Liver (tissue), 3 donors: ENCODE measurements around the gene WBP1.

Experiments
- ATF3 ChIP-seq: IDR thresholded peaks from 2 replicates; pipeline ENCODE4 v1.6.1; 2016; ENCODE audit warnings: antibody characterized with exemption
- CTCF ChIP-seq: fragments of 150-350 bp; IDR thresholded peaks from 2 replicates; pipeline ENCODE4 v1.5.1; 2017; ENCODE audit warnings: improper control_type of control experiment, low read depth, low read length; ENCODE audit not compliant: missing input control
- EGR1 ChIP-seq, 2 donors: IDR thresholded peaks; 2 replicates each; pipeline ENCODE4 v1.6.1; 2016 to 2018; ENCODE audit warnings: antibody characterized with exemption in 2 of 2, low read depth in 2 of 2
- FOXA1 ChIP-seq: IDR thresholded peaks from 2 replicates; pipeline ENCODE4 v1.6.1; 2016; ENCODE audit warnings: antibody characterized with exemption
- GABPA ChIP-seq, 2 donors: IDR thresholded peaks in 1 of 2; conservative IDR thresholded peaks in 1 of 2; 2 replicates each; pipeline ENCODE4 v1.6.1; 2016; ENCODE audit warnings: antibody characterized with exemption in 2 of 2, mild to moderate bottlenecking in 1 of 2, moderate library complexity in 1 of 2
- MAX ChIP-seq: IDR thresholded peaks from 2 replicates; pipeline ENCODE4 v1.6.1; 2016; ENCODE audit warnings: antibody characterized with exemption
- RAD21 ChIP-seq, 2 donors: IDR thresholded peaks; 2 replicates each; pipeline ENCODE4 v1.6.1; 2016; ENCODE audit warnings: antibody characterized with exemption in 2 of 2, mild to moderate bottlenecking in 2 of 2
- RXRA ChIP-seq, 2 donors: IDR thresholded peaks; 2 replicates each; pipeline ENCODE4 v1.6.1; 2017 to 2018; ENCODE audit warnings: antibody characterized with exemption in 2 of 2, mild to moderate bottlenecking in 1 of 2
- SP1 ChIP-seq: IDR thresholded peaks from 2 replicates; pipeline ENCODE4 v1.6.1; 2018; ENCODE audit warnings: antibody characterized with exemption, mild to moderate bottlenecking
- TAF1 ChIP-seq: conservative IDR thresholded peaks from 2 replicates; pipeline ENCODE4 v1.6.1; 2016; ENCODE audit warnings: antibody characterized with exemption, mild to moderate bottlenecking
- YY1 ChIP-seq: IDR thresholded peaks from 2 replicates; pipeline ENCODE4 v1.6.1; 2016; ENCODE audit warnings: antibody characterized with exemption, mild to moderate bottlenecking
- TF ChIP-seq, protein P1 (sequence below): IDR thresholded peaks from 2 replicates; pipeline ENCODE4 v1.6.1; 2016; ENCODE audit warnings: antibody characterized with exemption, mild to moderate bottlenecking
- TF ChIP-seq, protein P2 (sequence below): IDR thresholded peaks from 2 replicates; pipeline ENCODE4 v1.6.1; 2016; ENCODE audit warnings: antibody characterized with exemption
- donor health status: healthy.
- donor health status: healthy.

GRCh38 chr2:74474481-74474880 is 16.2 kb downstream of the WBP1 start:
- TF ChIP-seq, protein P1, sequence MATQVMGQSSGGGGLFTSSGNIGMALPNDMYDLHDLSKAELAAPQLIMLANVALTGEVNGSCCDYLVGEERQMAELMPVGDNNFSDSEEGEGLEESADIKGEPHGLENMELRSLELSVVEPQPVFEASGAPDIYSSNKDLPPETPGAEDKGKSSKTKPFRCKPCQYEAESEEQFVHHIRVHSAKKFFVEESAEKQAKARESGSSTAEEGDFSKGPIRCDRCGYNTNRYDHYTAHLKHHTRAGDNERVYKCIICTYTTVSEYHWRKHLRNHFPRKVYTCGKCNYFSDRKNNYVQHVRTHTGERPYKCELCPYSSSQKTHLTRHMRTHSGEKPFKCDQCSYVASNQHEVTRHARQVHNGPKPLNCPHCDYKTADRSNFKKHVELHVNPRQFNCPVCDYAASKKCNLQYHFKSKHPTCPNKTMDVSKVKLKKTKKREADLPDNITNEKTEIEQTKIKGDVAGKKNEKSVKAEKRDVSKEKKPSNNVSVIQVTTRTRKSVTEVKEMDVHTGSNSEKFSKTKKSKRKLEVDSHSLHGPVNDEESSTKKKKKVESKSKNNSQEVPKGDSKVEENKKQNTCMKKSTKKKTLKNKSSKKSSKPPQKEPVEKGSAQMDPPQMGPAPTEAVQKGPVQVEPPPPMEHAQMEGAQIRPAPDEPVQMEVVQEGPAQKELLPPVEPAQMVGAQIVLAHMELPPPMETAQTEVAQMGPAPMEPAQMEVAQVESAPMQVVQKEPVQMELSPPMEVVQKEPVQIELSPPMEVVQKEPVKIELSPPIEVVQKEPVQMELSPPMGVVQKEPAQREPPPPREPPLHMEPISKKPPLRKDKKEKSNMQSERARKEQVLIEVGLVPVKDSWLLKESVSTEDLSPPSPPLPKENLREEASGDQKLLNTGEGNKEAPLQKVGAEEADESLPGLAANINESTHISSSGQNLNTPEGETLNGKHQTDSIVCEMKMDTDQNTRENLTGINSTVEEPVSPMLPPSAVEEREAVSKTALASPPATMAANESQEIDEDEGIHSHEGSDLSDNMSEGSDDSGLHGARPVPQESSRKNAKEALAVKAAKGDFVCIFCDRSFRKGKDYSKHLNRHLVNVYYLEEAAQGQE: no peak
- TF ChIP-seq CTCF: no peak
- TF ChIP-seq, protein P2, sequence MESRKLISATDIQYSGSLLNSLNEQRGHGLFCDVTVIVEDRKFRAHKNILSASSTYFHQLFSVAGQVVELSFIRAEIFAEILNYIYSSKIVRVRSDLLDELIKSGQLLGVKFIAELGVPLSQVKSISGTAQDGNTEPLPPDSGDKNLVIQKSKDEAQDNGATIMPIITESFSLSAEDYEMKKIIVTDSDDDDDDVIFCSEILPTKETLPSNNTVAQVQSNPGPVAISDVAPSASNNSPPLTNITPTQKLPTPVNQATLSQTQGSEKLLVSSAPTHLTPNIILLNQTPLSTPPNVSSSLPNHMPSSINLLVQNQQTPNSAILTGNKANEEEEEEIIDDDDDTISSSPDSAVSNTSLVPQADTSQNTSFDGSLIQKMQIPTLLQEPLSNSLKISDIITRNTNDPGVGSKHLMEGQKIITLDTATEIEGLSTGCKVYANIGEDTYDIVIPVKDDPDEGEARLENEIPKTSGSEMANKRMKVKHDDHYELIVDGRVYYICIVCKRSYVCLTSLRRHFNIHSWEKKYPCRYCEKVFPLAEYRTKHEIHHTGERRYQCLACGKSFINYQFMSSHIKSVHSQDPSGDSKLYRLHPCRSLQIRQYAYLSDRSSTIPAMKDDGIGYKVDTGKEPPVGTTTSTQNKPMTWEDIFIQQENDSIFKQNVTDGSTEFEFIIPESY: no peak
- TF ChIP-seq GABPA (IDR thresholded peaks at IDR 0.05 in 1 of 2, conservative IDR thresholded peaks at IDR 0.05 in 1 of 2): no peak
- TF ChIP-seq RAD21 (IDR thresholded peaks at IDR 0.05): no peak
- no peak for TF ChIP-seq EGR1 (IDR thresholded peaks at IDR 0.05; ENCODE audit: low read depth in 2 of 2)
- no peak for TF ChIP-seq YY1
- no peak for TF ChIP-seq ATF3
- no peak for TF ChIP-seq RXRA (IDR thresholded peaks at IDR 0.05)
- no peak for TF ChIP-seq MAX
- no peak for TF ChIP-seq SP1
- no peak for TF ChIP-seq TAF1
- TF ChIP-seq FOXA1: no peak
